Endothelial cell (in vitro differentiated cells): ENCODE measurements around the gene SGPP2. TPM values are rescaled to one million over a fixed set of nuclear protein-coding genes. Genes with fewer than 3 reads are reported as not detected.
A peak's percentile ranks its signal among the peaks of the same experiment; 100 is the strongest.

Source experiments
- DNase-seq: peaks from one replicate; pipeline ENCODE4 v3.0.0; 2021; ENCODE audit warnings: low spot score
- H3K27ac Mint-ChIP-seq: one replicate; pipeline ENCODE4 v1.8.0; 2021; ENCODE audit warnings: mixed read lengths, inconsistent platforms; ENCODE audit not compliant: unreplicated experiment
- H3K27me3 Mint-ChIP-seq: one replicate; pipeline ENCODE4 v1.8.0; 2021; ENCODE audit warnings: mild to moderate bottlenecking, moderate library complexity, mixed read lengths, inconsistent platforms; ENCODE audit not compliant: unreplicated experiment
- H3K36me3 Mint-ChIP-seq: one replicate; pipeline ENCODE4 v1.8.0; 2021; ENCODE audit warnings: mild to moderate bottlenecking, low read depth, mixed read lengths, inconsistent platforms; ENCODE audit not compliant: unreplicated experiment
- H3K4me1 Mint-ChIP-seq: one replicate; pipeline ENCODE4 v1.8.0; 2021; ENCODE audit warnings: mild to moderate bottlenecking, mixed read lengths, inconsistent platforms; ENCODE audit not compliant: unreplicated experiment
- H3K4me3 Mint-ChIP-seq: one replicate; pipeline ENCODE4 v1.8.0; 2021; ENCODE audit warnings: mild to moderate bottlenecking, mixed read lengths, inconsistent platforms; ENCODE audit not compliant: unreplicated experiment
- H3K9me3 Mint-ChIP-seq: one replicate; pipeline ENCODE4 v1.8.0; 2021; ENCODE audit warnings: mixed read lengths, inconsistent platforms; ENCODE audit not compliant: unreplicated experiment
- total RNA-seq: library from RNA; stranded (reverse); fragmentation: NEBNext Ultra II Directional; extraction: Animal tissue kit (Norgen Biotek cat#: 25700); gene quantifications from one replicate; pipeline ENCODE4 v1.2.1, GENCODE V29; 2021; ENCODE audit not compliant: unreplicated experiment
- TF ChIP-seq, protein P1 (sequence below): fragments of 200-600 bp; sonication (generic); IDR thresholded peaks from one replicate; pipeline ENCODE4 v1.5.0; 2021; ENCODE audit warnings: antibody characterized with exemption; ENCODE audit not compliant: unreplicated experiment

Gene SGPP2
- total RNA-seq, 1 donor from 2014 or later: not detected

DNA sequence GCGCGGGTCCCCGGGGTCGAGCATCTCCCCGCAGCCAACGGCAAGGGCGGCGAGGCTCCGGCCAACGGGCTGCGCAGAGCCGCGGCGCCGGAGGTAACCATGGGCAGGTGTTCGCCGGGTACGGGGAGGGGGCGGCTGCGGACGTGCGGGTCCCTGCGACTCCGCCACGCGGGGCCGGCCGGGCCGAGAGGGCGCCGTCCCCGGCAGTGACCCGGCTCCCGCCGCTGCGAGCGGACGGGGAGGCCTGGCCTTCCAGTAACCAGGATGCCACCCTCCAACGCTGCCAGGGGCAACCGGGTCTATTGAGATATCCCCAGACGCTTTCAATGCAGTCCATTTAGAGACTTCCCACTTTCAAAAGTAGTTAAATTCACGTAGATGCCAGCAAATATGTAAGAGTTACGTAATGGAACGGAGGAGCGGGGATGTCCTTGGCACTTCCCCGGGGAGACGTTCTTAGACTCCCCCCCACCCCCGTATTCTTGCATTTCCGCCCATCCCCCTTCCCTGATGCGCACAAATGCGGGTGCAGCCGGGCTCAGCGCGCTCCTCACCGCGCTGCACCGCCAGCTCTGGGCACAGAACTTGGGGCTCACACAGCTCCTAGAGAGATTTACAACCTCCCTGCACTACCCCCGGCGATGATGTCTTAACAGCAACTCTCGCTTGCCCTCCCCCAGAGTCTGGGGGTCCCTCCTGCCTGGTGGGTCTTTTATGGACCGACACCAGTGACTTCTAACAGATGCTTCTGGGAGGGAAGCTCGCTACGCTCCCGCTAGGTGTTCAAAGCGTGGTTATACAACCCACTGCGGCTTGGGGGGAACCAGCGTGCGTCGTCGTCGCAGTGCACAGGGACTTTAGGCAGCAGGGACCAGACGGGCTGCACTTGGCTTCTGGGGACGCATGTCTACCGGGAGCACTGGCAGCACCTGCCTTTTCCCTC lies 657 bp downstream of the SGPP2 start:
- peaks cover 11% of the 10 kb centered on the region for H3K27me3 Mint-ChIP-seq
- H3K36me3 Mint-ChIP-seq: no peaks in the 10 kb centered on the region
- TF ChIP-seq, protein P1, sequence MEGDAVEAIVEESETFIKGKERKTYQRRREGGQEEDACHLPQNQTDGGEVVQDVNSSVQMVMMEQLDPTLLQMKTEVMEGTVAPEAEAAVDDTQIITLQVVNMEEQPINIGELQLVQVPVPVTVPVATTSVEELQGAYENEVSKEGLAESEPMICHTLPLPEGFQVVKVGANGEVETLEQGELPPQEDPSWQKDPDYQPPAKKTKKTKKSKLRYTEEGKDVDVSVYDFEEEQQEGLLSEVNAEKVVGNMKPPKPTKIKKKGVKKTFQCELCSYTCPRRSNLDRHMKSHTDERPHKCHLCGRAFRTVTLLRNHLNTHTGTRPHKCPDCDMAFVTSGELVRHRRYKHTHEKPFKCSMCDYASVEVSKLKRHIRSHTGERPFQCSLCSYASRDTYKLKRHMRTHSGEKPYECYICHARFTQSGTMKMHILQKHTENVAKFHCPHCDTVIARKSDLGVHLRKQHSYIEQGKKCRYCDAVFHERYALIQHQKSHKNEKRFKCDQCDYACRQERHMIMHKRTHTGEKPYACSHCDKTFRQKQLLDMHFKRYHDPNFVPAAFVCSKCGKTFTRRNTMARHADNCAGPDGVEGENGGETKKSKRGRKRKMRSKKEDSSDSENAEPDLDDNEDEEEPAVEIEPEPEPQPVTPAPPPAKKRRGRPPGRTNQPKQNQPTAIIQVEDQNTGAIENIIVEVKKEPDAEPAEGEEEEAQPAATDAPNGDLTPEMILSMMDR: no peak
- DNase-seq: no peak
- peaks cover 27% of the 10 kb centered on the region for H3K4me1 Mint-ChIP-seq
- H3K4me3 Mint-ChIP-seq: peak overlapping the region; percentile 81
- no peak overlapping the region for H3K27ac Mint-ChIP-seq
- H3K9me3 Mint-ChIP-seq: no peaks in the 10 kb centered on the region

DNA sequence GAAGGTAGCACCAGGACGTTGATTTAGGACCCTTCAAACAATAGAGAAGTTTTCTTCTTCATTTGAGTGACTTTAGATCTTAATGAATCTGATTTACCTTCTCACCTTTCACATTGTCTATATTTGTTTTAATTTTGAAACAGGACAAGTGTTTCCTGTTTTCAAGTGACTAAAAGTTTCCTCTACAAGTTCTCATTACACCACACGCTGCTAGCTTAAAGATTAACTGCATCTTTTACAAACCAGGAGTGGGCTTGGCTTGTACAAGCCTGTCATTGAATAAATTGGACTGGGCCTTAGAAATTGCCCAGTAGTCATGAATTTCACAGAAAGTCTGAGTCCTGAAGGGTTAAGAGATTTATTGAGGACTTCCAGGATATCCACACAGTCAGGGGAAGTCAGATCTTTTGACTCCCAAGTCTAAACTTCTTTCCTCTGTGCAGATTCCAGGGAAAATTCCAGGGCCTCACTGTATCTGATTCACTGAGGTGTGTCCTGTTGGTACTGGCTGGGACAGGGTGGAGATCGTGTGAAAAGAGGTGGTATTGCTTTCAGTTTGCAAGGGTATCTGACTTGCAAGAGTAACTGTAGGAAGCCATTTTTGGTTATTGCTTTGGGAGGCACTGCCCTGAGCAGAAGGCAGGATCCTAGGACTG lies 3.4 kb downstream of the SGPP2 start:
- H3K36me3 Mint-ChIP-seq: no peaks in the 10 kb centered on the region
- no peak overlapping the region for H3K27ac Mint-ChIP-seq
- TF ChIP-seq, protein P1: no peak
- peaks cover 27% of the 10 kb centered on the region for H3K4me1 Mint-ChIP-seq
- H3K4me3 Mint-ChIP-seq: no peak overlapping the region
- peaks cover 18% of the 10 kb centered on the region for H3K27me3 Mint-ChIP-seq
- no peaks in the 10 kb centered on the region for H3K9me3 Mint-ChIP-seq
- no peak for DNase-seq

GRCh38 chr2:222430071-222430470 lies 5.7 kb downstream of the SGPP2 start:
- Mint-ChIP-seq H3K27ac (no peak overlapping the region), H3K4me1 (peaks cover 16% of the 10 kb centered on the region), H3K4me3 (no peak overlapping the region), H3K9me3 (no peaks in the 10 kb centered on the region), H3K36me3 (no peaks in the 10 kb centered on the region), H3K27me3 (peaks cover 10% of the 10 kb centered on the region)
- TF ChIP-seq, protein P1: no peak
- no peak for DNase-seq

DNA sequence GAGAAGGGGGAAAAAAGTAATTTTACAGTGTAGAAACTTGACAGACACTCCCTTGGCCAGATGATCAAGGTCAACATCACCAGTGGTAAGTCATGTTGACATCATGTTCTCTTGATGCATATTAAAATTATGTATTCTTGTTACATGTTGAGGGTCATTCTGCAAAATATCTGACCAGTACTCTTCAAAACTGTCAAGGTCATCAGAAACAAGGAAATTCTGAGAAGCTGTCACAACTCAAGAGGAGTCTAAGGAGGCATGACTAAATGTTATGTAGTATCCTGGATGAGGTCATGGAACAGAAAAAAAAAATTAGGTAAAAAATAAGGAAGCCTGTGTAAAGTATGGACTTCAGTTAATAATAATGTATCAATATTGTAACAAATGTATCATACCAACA lies 6.3 kb downstream of the SGPP2 start:
- TF ChIP-seq, protein P1: no peak
- Mint-ChIP-seq H3K4me3 (no peak overlapping the region), H3K27ac (no peak overlapping the region), H3K4me1 (peaks cover 12% of the 10 kb centered on the region), H3K27me3 (peaks cover 7% of the 10 kb centered on the region), H3K9me3 (no peaks in the 10 kb centered on the region), H3K36me3 (no peaks in the 10 kb centered on the region)
- no peak for DNase-seq

DNA sequence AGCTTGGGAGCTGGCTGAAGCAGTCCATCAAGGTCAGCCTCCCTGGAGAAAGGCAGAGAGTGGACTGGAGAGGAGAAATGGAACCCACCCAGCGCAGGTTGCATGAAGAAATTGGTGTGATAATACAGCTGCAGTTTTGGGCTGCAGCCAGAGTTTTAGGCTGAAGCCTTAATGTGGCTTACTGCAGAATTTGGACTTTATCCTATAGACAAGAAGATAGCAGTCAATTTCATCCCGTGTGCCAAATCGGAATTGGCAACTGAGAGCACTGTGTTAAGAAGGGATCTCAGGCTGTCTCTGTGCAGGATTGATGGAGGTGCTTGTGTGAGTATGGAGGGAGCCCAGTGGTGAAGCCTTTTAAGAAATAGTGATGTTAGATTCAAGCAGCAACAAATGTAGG lies 7.5 kb downstream of the SGPP2 start:
- Mint-ChIP-seq H3K27ac (no peak overlapping the region), H3K4me1 (peaks cover 7% of the 10 kb centered on the region), H3K27me3 (peaks cover 7% of the 10 kb centered on the region), H3K9me3 (no peaks in the 10 kb centered on the region), H3K36me3 (no peaks in the 10 kb centered on the region), H3K4me3 (no peak overlapping the region)
- no peak for DNase-seq
- TF ChIP-seq, protein P1: no peak
